ENCODE results near the gene ZFHX3.

Gene ZFHX3

DNA sequence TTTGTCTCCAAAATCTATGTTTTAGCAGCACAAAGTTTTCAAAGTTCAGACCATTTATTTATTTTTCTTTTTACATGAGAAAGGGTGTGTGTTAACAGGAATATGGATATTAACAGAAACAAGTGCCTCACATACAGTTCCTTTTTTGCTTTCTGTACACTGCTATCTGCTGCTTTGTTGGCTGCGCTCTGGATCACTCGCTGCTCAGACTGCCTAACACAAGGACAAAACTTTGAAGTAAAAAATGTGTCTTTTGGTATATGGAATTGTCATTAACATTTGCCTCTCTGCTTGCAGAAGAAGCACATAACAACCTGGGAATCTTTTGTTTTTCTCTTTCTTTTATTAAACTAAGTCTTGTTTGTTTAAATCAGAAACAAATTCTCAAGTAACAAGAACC is 262.8 kb downstream of the ZFHX3 start:
- DNase-seq, result no peak

DNA sequence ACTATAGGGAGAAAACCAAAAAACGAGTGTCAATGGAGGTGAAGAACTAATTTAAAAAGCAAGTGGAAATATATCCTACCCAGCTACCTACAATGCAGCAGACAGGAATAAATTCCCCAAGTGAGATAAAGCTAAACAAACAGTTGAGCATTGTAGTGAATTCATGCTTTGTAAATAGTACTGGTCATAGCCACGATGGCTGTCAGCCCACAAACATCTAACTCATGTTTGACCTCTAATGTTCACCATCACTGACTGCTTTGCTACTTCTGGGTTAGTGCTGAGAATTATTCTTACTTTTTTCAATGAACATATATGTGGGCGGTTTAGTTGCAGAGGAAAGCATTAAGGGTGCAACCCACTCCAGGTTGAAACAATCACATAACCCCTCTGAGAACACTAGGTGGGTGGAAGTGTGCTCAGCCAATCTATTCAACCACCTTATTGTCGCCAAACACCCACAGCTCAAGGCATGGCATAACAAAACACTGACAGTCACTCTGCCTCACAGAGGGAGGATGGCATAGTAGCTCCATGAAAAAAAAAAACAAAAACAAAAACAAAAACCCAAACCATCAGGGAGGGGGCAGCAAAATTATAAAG is 264.1 kb downstream of the ZFHX3 start:
- no peak for DNase-seq

DNA sequence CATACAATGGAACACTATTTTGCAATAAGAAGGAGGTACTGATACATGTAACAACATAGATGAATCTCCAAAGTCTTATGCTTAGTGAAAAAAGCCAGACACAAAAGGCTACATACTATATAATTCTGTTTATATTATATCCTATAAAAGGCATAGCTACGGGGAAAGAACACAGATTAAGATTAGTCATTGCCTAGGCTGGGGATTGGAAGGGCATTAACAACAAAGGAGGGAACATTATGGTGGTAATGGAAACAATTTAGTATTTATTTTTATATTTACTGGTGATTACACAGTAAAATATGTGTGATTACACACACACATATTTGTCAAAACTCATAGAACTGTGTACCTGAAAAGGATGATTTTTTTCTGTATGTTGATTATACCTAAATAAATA is 278.1 kb downstream of the ZFHX3 start:
- DNase-seq, result no peak

DNA sequence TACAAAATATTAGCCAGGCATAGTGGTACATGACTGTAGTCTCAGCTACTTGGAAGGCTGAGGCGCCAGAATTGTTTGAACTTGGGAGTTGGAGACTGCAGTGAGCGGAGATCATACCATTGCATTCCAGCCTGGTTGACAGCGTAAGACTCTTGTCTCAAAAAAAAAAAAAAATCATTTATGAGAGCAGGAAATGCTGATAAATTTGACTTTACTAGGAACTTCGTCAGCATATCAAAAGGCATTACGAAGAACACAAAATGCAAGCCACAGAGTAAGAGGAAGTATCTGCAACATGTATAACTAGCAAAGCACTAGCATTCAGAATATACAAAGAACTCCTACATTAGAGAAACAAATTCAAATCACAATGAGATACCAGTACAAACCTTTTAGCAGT is 279.3 kb downstream of the ZFHX3 start:
- no peak for DNase-seq

DNA sequence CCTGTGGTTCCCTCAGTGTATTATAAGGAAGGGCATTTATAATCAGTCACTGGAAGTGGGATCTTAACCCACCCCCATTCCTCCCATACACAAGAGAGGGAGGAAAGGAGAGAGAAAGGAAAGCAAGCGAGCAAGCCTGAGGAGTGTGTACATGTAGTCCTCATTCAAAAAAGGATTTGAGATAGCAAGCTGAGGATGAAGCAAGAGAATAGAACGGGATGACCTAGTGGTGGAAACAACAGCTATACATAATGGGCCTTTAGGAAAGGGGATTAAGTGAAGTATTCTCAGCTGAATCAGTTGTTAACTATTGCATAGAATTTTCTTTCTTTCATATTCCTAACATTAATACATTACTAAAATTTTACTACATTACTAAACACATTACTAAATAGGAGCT is 281.4 kb downstream of the ZFHX3 start:
- DNase-seq, result no peak

DNA sequence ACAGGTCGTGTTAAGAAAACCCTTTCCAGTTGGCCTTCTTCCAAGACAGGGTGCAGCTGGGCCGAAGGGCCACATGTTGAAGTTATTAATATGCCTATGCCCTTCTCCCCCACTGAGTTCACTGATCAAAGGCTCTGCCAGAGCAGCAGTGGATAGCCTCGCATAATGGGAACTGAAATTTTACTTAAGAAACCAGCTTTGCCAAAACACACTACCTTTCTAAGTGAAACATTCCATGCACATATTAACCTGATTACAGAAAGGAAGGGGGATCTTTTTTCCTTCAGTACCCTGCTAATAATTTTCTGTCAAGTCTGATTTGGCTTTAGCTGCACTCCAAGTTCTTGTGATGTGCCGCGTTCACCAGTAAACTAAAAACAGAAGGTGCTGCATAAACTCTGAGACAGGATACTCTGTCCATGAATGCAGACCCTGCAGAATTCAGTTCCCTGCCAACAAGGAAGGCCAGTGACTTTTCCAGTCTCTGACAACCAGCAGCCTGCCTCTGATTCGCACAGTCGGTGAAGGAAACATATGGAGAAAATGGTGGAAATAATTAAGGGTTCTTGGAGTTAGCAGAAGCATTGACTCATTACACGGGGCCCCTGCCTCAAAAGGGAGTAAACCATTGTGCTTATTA is 283.8 kb downstream of the ZFHX3 start:
- DNase-seq, result no peak

DNA sequence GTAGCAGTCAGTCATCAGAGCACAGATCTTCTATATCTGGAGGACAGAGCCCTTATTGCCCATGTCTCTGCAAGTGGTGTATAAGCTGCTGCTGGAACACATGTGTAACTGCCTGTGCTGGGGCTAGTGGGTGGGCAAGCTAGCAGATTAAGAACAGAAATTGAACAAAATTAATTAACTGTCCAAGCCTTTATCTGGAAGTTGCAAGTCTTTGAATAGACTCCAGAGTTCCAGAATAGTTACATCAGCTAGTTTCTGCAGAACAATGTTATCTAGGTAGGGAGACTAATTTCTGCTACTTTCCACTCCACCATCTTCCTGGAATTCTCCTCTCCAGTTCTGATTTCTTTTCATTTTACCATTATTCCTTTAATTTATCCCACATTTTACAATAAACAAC is 287.3 kb downstream of the ZFHX3 start:
- no peak for DNase-seq

DNA sequence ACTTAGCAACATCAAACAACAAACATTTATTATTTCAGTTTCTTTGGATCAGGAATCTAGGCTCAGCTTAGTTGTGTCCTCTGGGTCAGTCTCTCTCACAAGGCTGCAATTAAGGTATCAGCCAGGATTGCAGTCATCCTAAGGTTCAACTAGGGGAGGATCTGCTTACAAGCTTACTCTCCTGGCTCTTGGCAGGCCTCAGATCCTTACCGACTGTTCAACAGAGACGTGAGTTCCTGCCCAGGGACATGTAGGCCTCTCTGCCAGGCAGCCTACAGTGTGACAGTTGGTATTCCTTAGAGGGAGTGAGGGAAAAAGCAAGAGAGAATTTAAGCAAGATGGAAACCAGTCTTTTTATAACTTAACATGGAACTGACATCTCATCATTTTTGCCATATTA is 294.0 kb downstream of the ZFHX3 start:
- DNase-seq, result no peak

DNA sequence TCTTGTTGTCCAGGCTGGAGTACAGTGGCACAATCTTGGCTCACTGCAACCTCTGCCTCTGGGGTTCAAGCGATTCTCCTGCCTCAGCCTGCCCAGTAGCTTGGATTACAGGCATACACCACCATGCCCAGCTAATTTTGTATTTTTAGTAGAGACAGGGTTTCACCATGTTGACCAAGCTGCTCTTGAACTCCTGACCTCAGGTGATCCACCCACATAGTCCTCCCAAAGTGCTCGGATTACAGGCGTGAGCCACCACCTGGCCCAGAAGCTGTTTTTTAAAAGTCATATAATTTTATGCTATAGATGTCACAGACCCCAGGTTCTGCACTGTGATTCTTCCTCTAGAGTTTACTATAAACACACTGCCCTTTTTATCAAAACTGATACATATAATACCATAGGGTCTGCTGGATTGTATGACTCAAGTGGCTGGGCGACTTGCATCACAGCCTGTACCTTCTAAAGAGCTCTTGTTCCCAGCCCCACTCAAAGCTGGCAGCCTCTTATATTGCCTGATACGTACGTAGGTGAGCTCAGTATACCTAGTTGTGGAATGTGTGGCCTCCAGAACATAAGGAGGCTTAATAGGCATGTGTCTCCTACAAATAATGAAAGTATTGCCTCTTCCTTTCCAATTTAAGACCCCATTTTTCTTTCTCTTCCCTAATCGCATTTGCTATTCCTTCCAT is 295.8 kb downstream of the ZFHX3 start:
- DNase-seq, result no peak

DNA sequence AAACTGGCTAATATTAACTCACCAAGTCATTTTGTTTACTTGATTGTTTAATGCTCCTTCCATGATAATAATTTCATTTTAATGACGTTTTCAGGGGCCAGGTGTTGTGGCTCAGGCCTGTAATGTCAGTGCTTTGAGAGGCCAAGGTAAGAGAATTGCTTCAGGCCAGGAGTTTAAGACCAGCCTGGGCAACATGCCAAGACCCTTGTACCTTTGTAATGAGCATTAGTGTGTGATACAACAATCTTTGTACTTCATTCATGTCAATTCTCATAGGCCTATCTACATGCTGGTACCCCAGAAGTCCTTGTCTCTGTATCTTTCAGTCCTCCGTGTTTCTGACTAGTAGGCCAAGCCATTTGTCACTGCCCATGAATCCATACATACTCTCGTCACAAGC is 296.9 kb downstream of the ZFHX3 start:
- DNase-seq, result no peak

DNA sequence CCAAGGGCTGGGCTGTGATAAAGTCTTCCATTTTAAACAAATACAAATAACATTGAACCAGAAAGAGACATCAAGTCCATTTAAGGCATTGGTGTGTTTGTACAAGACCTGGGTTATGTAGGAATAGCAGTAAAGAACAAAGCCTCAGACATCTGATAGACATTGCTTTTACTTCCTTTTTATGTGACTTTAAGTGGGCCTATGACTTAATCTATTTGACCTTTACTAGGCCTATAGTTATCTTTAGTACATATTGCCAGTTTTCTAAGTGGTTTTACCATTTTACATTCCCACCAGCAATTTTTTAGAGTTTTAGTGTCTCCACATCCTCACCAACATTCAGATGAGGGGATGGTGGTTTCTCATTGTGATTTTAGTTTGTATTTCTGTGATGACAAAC is 298.8 kb downstream of the ZFHX3 start:
- no peak for DNase-seq

DNA sequence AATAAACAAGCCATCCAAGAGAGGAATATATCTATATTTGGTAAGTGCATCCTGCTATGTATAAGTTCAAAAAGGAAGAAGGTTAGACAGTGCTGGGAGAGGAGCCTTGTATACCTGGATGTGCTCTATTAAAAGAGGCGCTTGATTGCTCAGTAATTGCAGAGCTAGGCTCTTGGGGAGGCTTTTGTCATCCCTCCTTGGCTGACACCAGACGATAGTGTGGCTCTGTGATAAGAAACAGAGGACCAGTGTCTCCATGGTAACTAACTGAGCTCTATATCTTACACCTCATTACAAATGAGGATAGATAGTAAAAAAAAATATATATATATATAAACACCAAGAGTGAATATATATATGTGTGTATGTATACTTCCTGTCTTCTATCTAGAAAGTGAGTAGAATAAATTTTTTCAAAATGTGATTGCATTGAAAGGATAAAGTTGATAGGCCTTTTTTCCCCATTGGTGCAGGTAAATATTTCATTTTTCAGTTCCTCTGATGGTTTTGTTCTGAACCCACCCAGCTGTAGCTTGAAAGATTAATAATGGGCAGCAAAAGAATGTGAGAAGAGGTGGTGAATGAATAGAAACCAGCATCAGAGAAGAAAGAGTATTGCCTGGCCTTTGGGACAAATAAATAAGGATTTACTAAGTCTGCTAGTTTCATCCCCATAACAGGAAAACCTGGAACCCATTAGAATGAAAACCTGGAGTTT is 303.7 kb downstream of the ZFHX3 start:
- no peak for DNase-seq

DNA sequence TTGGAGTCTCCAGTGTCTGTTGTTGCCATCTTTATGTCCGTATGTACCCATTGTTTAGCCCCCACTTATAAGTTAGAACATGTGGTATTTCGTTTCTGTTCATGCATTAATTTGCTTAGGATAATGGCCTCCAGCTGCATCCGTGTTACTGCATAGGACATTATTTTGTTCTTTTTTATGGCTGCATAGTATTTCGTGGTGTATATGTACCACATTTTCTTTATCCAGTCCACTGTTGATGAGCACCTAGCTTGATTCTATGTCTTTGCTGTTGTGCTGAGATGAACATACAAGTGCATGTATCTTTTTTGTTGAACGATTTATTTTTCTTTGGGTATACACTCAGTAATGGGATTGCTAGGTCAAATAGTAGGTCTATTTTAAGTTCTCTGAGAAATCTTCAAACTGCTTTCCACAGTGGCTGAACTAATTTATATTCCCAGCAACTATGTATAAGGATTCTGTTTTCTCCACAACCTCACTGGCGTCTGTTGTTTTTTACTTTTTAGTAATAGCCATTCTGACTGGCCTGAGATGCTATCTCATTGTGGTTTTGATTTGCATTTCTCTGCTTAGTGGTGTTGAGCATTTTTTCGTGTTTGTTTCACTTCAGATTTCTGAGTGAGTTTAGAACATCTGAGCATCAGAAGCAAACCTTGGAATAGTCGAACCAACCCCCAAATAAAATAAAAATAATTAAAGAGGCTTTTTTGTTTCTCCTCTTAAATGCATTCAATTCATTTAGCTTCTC is 304.7 kb downstream of the ZFHX3 start:
- DNase-seq, result no peak

DNA sequence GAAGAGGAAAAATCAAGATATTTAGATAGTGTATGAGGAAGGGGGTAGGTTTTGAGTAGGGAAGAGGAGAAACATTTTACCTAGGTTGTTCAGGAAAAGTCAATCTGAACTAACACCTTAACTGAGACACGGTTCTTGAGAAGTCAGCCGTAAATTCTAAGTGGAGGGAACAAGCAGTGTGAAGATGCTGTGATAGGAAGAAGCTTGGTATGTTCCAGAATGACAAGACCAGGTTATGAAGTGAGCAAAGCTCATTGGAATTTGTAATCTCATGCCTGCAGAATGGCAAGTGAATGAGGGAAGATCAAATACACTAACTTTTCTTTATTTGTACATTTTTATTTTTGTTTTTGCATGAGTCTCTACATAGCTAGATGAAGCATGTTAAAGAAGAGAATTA is 307.6 kb downstream of the ZFHX3 start:
- DNase-seq, result no peak

DNA sequence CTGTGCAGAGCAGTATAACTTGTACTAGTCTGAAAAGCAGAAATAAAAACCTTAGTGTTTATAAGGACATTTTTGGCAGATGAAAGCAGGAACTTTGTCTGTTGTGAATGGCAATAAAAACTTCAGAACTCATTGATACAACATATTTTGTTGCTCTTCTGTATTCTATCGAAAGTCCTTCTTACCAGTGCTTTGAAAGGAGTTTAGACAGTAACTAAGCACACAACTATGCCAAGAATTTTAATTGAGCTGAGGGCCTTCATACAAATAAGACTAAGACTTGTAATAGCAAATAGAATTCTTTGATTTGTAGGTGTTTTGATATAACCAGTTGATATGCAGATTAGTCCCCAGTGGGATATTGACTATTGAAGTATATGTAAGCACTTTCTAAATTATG is 308.4 kb downstream of the ZFHX3 start:
- DNase-seq, result no peak

DNA sequence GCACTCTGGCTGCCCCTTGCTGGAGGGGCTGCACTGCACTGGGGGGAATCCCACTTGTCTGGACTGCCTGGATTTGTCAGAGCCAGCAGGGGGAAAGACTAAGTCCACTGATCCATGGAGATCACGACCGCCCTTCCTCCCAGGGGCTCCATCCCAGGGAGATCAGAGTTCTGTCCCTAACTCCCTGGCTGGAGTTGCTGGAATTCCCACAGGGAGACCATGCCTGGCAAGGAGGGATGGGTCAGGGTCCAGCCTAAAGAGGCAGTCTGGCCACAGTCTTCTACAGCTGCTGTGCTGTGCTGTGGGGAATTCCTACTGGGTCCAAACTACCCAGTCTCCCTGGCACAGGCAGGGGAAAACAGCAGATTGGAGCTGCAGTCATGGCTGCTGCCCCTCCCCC is 311.9 kb downstream of the ZFHX3 start:
- no peak for DNase-seq
